ENCODE measurements around the gene SLC5A2. TPM values are rescaled to one million over a fixed set of nuclear protein-coding genes. Genes with fewer than 3 reads are reported as not detected.
A peak's percentile ranks its signal among the peaks of the same experiment; 100 is the strongest.

Gene SLC5A2
- total and polyA plus RNA-seq, 2 experiments from 2014 or later, result 0.36 to 4.9 TPM

DNA sequence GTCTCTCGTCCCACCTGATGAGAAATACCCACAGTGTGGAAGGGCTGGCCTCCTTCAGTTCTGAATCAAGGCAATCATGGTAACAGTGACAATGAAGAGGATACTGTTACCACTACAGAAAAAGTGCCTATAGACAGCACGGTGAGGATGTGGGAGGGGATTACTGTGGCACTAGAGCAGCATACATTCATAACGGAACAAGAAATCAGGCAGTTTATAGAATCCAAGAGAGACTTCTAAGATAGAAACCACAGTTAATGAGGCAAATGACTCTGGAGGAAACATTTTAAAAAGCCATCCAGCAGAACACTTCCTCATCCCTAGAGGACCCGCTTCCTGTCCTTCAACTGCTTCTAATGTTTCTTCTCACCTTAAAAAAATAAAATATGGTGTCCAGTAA is 22.6 kb downstream of the SLC5A2 start:
- no peaks in the 10 kb centered on the region for H3K27me3 ChIP-seq
- H3K9me3 ChIP-seq (ENCODE audit: low read depth), result no peaks in the 10 kb centered on the region
- TF ChIP-seq, protein P1, sequence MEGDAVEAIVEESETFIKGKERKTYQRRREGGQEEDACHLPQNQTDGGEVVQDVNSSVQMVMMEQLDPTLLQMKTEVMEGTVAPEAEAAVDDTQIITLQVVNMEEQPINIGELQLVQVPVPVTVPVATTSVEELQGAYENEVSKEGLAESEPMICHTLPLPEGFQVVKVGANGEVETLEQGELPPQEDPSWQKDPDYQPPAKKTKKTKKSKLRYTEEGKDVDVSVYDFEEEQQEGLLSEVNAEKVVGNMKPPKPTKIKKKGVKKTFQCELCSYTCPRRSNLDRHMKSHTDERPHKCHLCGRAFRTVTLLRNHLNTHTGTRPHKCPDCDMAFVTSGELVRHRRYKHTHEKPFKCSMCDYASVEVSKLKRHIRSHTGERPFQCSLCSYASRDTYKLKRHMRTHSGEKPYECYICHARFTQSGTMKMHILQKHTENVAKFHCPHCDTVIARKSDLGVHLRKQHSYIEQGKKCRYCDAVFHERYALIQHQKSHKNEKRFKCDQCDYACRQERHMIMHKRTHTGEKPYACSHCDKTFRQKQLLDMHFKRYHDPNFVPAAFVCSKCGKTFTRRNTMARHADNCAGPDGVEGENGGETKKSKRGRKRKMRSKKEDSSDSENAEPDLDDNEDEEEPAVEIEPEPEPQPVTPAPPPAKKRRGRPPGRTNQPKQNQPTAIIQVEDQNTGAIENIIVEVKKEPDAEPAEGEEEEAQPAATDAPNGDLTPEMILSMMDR (IDR thresholded peaks at IDR 0.05; ENCODE audit: low read depth, low read length), result no peak
- DNase-seq (ENCODE audit: low read depth in 1 of 2, low spot score in 1 of 2), result no peak
- no peak overlapping the region for H3K4me3 ChIP-seq
- peaks cover 12% of the 10 kb centered on the region for H3K4me1 ChIP-seq (ENCODE audit: low read depth)
- H3K27ac ChIP-seq, result no peak overlapping the region
- no peaks in the 10 kb centered on the region for H3K36me3 ChIP-seq

DNA sequence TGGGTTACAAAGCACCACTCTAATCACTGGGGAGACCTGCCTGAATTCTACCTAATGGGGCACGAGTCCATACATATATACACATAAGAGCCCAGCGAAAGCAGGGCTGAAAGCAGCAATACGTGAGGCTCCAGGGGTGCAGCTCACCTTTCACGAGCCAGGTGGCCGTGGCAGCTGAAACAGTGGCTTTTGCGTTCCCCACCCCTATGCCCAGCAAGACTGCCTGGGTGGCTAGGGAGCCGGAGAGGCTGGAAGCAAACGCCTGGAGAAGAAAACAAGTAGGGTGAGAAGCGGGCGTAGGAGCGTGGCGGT is 24.6 kb downstream of the SLC5A2 start:
- TF ChIP-seq, protein P1 (IDR thresholded peaks at IDR 0.05; ENCODE audit: low read depth, low read length), result no peak
- Histone ChIP-seq H3K9me3 (ENCODE audit: low read depth) (no peaks in the 10 kb centered on the region), H3K4me3 (peak overlapping the region; percentile 61), H3K4me1 (ENCODE audit: low read depth) (peaks cover 12% of the 10 kb centered on the region), H3K27me3 (no peaks in the 10 kb centered on the region), H3K27ac (peak overlapping the region; percentile 97), H3K36me3 (no peaks in the 10 kb centered on the region)
- no peak for DNase-seq (ENCODE audit: low read depth in 1 of 2, low spot score in 1 of 2)

DNA sequence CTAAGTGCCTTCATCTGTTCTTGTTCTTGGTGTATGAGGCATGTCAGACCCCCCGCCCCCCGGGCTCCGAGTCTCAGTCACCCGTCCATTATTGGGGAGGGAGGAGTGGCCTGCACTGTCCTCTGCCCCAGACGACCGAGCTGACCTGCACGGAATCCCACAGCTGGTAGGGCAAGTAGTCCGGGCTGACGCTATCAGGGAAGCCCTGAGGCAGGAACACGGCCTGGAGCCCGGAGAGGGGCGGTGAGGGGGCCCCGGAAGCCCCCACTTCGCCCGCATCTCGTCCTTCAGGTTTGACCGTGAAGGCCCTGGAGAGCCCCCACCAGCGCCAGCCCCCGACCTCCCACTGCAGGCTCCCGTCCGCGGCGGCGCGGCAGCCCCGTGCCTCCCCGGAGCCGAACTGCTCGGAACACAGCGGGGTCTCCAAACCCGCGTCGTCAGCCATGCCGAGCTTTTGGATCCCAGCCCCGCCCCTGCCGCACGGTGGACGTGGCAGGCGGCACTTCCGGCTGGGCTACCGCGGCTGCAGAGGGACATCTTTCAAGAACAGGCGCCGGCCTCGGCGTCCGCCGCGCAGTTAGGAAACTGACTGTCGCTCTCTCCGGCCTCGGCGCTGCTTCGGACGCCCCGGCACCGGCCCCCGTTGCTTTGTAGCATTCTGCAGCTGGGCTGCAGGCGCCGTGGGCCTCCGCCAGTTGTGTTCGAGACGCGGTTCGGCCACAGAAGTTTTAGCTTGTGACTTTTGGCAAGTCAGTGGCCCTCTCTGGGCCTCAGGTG is 25.2 kb downstream of the SLC5A2 start, which contains the start of gene RUSF1:
TSS of gene RUSF1 (minus strand) at position 463 of the 777 bp plus-strand sequence. CDS start at position 445, 18 bp downstream.
- peak; percentile 93 to 96 for DNase-seq (ENCODE audit: low read depth in 1 of 2, low spot score in 1 of 2)
- H3K4me3 ChIP-seq, result peak within 1 kb of the TSS; percentile 61
- H3K27ac ChIP-seq, result peak within 1 kb of the TSS; percentile 97
- H3K9me3 ChIP-seq (ENCODE audit: low read depth), result no peaks in the 10 kb centered on the region
- TF ChIP-seq, protein P1 (IDR thresholded peaks at IDR 0.05; ENCODE audit: low read depth, low read length), result no peak
- H3K36me3 ChIP-seq, result no peaks in the 10 kb centered on the region
- peaks cover 12% of the 10 kb centered on the region for H3K4me1 ChIP-seq (ENCODE audit: low read depth)
- no peaks in the 10 kb centered on the region for H3K27me3 ChIP-seq

DNA sequence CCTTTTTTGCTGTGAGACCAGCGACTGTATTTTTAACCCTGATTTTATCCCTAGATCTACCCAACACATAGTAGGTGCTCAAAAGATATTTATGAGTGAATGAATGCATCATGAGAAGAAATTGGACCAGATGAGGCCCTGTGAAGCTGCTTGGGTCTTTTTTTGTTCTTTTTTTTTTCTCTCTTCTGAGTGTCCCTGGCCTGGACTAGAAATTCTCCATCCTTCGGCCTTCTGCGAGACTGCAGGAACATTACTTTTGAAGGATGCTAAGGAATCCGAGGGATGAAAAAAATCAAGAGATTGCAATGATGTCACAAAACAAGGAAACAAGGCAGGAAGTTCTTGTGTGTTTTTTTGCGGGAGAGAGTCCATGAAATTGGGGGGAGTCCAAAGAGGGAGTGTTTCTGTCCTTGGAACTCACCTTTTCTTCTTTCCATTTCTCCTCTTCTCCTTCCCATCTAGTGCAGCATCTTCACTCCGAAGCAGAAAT is 25.8 kb downstream of the SLC5A2 start:
- Histone ChIP-seq H3K27me3 (no peaks in the 10 kb centered on the region), H3K4me1 (ENCODE audit: low read depth) (peaks cover 12% of the 10 kb centered on the region), H3K36me3 (no peaks in the 10 kb centered on the region), H3K27ac (peak overlapping the region; percentile 97), H3K9me3 (ENCODE audit: low read depth) (no peaks in the 10 kb centered on the region), H3K4me3 (peak overlapping the region; percentile 61)
- peak in 1 of 2 donors; percentile 68 for DNase-seq (ENCODE audit: low read depth in 1 of 2, low spot score in 1 of 2)
- TF ChIP-seq, protein P1 (IDR thresholded peaks at IDR 0.05; ENCODE audit: low read depth, low read length), result no peak

DNA sequence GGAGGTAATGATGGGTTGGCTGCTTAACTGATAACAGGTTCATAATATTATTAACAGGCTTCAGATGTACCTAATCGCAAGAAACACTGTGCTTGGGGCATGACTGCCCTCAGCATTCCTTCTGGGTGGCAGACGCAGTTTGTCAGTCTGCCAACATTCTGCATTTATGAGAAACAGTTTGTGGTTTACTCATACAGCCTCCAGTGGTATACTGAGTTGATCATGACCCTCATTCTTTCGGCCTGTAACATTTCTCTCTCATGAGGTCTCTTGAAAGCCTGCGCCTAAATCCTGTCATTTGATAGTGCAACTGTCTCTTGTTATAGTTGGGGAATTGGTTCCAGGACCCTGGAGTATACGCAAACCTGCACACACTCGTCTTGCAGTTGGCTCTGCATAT is 30.2 kb downstream of the SLC5A2 start:
- Histone ChIP-seq H3K27ac (no peak overlapping the region), H3K9me3 (ENCODE audit: low read depth) (no peaks in the 10 kb centered on the region), H3K4me1 (ENCODE audit: low read depth) (peaks cover 7% of the 10 kb centered on the region), H3K4me3 (no peak overlapping the region), H3K36me3 (no peaks in the 10 kb centered on the region), H3K27me3 (no peaks in the 10 kb centered on the region)
- TF ChIP-seq, protein P1 (IDR thresholded peaks at IDR 0.05; ENCODE audit: low read depth, low read length), result no peak
- peak in 1 of 2 donors; percentile 32 for DNase-seq (ENCODE audit: low read depth in 1 of 2, low spot score in 1 of 2)

Data from cardiac muscle cell (in vitro differentiated cells and primary cell).